Stimulated activated CD8-positive, alpha-beta memory T cell treated with anti-CD3 and anti-CD28 coated beads, Interleukin-12 subunit alpha, Interleukin-12 subunit beta, amount 100 ng/mL, for 4 hours (primary cell): Measurements from ENCODE around the gene DAZAP1.

Experiments used
- DNase-seq: peaks from one replicate; pipeline ENCODE4 v3.0.0-alpha.2; 2020; ENCODE audit warnings: low read depth

DAZAP1 gene

DNA sequence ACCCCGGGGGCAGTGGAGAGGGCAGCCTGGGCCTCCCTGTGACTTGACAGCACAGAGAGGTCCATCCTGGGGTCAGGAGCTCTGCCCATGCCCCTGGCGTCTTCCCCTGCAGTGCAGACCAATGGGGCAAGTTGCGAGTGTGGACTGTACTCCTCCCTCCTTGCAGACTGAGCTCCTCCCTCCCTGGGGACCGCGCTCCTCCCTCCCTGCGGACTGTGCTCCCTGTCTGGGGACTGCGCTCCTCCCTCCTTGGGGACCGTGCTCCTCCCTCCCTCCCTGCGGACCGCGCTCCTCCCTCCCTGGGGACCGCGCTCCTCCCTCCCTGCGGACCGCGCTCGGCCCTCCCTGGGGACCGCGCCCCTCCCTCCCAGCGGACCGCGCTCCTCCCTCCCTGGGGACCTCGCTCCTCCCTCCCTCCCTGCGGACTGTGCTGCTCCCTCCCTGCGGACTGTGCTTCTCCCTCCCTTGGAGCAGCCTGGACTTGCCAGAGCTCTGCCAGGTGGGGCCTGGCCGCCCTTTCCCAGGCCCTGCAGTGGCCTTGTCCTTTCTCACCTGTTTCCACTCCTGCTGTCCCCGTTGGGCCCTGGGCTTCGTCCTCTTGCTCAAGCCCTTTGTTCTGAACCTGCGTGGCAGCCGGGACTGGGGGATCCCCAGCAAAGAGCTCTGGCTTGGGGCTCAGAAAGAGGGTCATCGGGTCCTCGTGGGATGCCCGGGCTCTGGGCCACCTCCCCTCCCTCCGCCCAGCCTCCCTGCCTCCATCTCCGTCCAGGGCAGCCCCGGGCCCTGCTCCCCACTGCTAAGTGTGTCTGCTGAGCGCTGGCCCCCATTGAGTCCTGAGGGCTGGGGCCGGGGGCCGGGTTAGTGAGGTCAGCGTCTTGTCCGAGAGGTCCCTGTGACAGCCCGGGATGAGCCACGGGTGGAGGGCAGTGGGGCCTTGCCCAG is 12.9 kb upstream of the DAZAP1 start:
- DNase-seq, result no peak

DNA sequence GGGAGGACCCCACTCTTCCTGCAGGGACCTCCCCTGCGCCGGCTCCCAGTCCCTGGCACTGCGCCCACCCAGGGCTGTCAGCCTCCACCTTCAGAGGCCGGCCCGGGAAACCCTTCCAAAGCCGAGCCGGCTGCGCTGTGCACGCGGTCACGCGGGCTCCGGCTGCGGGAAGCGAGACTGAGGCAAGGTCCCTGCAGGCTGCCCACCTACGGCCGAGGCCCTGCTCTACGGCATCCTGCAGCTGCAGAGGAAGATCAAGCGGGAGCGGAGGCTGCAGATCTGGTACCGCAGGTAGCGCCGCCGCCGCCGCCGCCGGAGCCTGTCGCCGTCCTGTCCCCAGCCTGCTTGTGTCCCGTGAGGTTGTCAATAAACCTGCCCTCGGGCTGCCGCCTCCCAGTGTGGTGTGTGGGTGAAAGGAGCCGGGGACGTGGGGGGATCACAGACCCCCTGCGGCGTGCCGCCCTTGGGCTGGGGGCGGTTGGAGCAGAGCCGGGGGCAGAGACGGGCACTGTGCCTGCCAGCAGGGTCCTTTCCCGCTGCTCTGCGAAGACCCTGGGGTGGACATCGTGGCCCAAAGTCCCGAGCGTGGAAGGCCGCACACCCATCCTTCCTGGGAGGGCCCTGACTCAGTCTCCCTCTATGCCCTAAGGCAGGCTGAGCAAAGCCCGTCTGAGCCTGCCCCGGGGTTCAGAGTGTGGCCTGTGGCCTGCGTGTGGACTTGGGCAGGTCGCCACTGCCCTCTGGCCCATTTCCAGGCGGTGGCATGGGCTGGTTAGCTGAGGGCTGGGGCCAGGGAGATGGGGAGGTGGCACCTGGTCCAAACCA is 12.0 kb upstream of the DAZAP1 start:
- no peak for DNase-seq

GRCh38 chr19:1396019-1396767 is 11.2 kb upstream of the DAZAP1 start:
- no peak for DNase-seq

DNA sequence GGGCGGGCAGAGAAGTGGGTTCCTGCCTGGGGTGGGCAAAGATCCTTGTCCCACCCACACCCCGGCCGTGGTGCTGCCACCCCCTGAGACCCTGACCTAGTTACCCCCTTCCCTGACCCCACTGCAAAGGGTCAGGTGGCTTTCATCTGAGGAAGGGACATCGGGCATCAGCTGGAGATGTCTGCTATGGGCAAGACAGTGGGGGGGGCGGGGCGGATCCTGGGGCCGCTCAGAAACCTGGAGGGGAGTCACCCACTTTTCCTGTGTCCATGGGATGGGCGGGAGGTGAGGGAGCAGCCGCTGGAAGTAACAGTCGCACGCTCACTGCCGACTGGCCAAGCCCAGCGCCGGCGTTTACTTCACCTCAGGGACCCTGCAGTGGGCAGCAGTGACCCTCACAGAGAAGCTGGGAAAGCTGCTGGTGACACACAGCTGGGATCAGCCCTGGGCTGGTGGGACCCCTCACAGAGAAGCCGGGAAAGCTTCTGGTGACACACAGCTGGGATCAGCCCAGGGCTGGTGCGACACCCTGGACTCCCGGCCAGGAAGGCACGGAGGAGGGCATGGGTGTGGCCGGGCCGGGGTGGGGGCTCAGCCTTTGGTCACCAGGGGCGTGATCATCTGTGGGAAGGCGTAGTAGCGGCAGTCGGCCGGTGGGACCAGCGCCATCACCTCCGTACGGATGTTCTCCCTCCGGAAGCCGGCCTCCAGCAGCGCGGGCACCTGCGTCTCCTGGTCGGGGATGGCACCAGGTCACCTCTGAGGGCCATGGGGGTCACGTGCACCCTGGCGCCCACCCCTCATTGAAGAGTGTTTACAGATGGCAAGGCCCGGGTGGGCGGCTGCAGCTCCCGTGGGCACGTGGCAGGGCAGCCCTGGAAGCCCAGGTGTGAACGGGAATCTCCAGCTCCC is 10.4 kb upstream of the DAZAP1 start:
- no peak for DNase-seq

DNA sequence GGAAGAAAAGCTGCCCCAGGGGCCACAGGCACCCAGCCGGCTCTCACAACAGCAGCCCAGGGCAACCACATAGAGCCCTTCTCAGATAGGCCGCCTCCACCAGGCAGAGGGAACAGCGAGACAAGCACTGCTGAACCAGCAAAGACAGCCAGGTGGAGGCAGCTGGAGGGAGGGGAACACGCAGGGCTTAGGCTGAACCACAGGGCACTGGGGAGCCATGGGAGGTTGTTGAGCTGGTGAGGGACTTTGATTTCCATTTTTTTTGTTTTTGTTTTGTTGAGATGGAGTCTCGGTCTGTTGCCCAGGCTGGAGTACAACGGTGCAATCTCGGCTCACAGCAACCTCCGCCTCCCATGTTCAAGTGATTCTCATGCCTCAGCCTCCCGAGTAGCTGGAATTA is 9.5 kb upstream of the DAZAP1 start:
- DNase-seq, result no peak

GRCh38 chr19:1399079-1399478 is 8.3 kb upstream of the DAZAP1 start:
- no peak for DNase-seq

- DNase-seq, result no peak
These were observed 7.6 kb upstream of the DAZAP1 start for GRCh38 chr19:1399745-1400144.

GRCh38 chr19:1400281-1401137 is 6.9 kb upstream of the DAZAP1 start:
- no peak for DNase-seq

DNA sequence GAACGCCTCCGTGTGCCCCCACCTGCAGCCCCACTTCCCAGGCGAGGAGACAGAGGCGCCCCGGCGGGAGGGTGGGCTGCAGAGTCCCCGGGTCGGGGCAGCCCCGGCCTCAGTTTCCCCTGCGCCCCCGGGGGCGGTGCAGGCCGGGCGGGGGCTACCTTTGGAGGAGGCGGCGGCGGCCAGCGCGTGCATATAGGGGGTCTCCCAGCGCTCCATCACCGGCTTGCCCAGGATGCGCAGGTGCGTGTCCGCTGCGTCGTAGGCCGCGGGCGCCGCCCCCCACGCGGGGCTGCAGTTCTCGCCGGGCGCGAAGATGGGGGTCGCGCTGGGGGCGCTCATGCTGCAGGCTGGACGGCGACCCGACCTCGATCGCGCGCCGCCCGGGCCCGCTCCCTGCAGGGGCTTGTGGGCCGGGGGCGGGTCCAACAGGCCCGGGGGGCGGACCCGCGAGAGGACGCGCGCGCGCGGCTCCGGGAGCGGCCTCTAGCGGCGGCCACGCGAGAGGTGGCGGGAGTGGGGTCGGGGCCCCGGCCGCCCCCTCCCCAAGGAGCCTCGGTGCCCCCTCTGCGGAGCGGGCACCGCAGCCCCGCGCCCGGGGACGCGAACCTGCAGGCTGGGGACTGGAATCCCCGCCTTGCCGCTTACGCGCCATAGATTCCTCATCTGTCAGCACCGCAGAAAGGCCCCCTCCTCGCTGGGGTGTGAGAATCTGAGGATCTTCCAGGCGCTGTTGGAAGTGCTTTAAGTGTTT is 6.1 kb upstream of the DAZAP1 start, which contains the start of gene GAMT:
Gene GAMT, minus strand, starts transcription at position 405 of the 751 bp plus-strand sequence. Its CDS starts 66 bp downstream, at position 339.
- DNase-seq, result peak; percentile 43

GRCh38 chr19:1401889-1402217 is 5.5 kb upstream of the DAZAP1 start:
- DNase-seq, result no peak

GRCh38 chr19:1402411-1403070 is 4.8 kb upstream of the DAZAP1 start:
- DNase-seq, result no peak

DNA sequence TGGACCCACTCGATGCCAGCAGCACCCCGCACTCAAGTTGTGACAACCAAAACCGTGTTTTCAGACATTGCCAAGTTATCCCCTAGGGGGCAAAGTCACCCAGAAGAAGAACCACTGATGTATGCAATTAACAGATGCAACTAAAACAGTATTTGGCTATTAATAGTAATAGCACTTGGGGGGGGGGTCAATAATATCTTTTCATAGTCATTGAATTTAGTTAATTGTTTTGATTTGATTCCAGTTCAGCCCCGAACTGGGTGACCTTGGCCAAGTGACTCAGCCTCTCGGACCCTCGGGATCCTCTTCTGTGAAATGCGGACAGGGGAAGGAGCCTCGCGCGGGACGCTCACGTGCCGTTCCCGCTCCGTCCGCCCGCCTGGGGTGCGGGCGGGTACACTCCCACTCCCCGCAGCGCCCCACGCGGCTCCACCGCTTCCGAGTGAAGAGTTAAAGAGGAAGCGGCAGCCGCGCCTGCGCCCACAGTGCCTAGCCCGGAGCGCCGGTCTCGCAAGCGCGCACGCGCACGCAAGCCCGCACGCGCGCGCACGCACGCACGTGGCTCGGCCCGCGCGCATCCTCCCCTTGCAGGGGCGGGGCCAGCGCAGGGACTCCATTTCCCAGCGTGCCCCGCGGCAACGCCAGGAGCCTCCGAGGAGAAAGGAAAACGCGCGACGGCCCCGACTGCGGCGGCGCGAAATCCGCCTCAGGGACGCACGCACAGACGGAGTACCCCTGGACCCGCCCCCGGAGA is 435 bp upstream of the DAZAP1 start:
- DNase-seq, result peak; percentile 100

DNA sequence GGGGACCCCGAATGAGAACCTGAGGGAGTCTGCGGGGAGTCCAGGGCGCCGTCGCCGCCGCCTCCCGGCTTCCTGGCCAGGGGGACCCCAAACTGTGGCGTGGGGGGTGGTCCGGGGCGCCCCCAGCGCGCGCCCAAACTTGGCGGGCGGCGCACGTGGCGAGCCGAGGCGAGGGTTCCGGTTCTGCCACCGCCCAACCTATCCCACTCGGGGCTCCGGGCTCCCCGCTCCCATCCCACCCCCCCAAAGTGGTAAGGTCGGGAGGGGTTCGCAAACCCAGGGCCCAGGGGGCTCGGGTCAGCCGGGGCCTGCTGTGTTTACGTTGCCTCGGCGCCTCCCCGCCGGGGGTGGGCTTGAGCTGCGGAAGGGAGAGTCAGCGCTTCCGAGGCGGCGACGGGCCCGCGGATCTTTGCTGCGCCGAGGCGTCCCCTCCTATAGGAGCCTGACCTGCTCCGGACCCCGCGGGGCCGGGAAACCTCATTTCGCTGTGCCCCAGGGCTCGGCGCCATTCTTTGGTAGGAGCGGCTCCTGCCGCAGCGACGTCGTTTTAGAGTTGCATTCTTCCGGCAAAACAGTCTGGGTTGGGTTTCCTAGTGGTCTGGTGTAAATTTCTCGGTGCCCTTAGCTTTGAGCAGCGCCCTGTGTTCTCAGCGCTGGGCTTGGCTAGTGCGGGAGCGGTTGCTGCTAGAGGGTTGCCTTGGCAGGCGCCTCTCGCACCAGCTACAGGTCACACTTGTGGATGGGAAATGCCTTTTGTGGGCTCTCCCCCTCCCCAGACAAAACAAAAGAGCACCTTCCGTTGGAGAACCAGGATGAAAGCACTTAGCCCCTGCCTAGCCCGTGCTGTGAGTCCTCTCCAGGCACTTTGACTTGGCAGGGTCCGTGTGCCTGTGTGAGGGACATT is 1.2 kb downstream of the DAZAP1 start:
- peak; percentile 42 for DNase-seq

DNA sequence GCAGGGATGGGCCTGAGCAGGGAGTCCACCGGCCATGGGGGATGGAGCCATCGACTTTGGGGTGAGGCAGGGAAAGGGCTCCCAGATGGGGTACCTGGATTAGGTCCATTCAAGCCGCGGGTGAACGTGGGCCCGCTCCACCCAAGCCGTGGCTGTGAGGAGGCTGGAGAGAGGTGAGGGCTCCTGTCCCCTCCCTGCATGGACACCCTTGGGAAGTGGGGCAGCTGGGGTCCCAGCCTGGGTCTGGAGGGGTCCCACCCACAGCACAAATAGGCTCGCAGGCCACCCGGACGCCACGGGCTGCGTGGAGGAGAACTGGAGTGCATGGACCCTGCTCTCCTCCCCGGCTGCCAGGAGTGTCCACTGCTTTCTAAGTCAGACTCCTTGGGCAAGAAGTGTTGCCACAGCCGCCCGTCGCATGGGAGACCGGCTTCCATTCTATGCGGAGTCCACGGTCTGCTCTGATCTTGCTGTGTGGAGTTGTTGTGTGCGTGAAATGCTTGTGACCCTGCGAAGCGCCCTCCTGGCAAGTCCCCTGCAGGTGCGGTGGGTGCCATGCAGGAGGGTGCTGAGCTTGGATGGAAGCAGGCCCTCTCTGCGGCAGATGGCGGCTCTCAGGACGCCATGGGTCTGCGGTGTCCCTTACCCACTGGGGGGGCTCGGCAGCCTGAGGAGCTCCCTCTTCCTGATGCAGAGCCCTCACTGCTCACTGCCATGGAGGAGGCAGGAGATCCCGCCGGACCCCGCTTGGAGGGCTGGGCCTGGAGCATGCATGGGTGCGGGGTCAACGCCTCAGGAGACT is 2.0 kb downstream of the DAZAP1 start:
- no peak for DNase-seq

DNA sequence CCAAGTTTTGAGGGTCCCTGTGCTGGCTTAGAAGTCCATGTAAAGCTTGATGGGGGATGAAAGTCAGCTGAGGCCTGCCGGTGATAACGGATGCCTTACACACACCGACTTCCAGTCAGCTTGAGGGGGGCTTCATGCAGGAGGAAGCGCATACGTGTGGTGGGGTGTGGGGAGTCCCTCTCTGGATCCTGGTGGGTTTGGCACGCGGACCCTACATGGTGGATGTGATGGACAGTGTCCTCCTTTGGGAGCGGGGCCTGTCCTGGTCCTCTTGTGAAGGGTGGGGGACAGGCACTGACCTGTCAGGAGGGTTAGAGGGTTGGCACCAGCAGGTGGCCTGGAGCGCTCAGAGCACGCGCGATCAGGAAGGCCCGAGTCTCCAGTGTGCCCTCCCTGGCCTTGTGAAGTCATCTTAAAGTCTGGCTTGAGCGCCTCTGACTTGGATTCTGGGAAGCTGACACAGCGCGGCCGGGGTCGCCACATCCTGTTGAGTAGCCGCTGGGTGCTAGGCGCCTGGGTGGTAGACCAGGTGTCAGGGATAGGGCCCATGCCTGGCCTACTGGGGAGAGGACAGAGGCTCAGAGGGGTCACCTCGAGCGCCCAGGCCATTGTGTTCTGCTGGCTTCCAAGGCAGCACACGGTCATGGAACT is 2.9 kb downstream of the DAZAP1 start:
- DNase-seq, result no peak

DNA sequence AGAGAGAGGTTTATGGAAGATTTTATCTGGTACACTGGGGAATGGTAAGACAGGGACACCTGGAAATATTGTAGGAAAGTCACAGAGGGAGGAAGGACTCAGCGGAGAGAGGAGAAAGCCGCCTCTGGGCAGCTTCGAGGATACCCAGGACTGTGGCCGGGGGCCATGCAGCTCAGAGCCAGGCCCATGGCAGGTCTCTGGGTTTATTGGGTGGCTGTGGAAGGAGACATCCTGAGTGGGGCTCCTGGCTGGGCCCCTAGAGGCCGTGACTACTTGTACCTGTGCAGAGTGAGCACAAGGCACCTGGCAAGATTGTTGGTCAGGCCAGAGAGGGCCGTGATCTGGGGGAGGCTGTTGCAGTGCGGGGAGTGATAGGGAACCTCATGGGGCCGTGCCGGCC is 3.4 kb downstream of the DAZAP1 start:
- DNase-seq, result no peak
